GM21619 (cell line): ENCODE results near the gene STX1B.
A peak's percentile ranks its signal among the peaks of the same experiment; 100 is the strongest.
"Not testable (repeated sequence)": the region's sequence is repeated elsewhere in the genome, so short reads cannot be mapped to it uniquely, and the experiment has no call there.

Source experiments
- ATAC-seq: cut with Tn5 transposase; IDR thresholded peaks from one replicate; pipeline ENCODE4 v1.9.1; 2021; ENCODE audit not compliant: unreplicated experiment

STX1B gene

GRCh38 chr16:31010585-31011325 lies at the start of gene STX1B:
Gene STX1B, minus strand, starts transcription at chr16:31010638. Its CDS starts 242 bp downstream, at chr16:31010396.
- no peak for ATAC-seq

GRCh38 chr16:31055613-31056012 lies 45.2 kb upstream of the STX1B start:
- no peak for ATAC-seq

GRCh38 chr16:31052114-31052513 lies 41.7 kb upstream of the STX1B start:
- no peak for ATAC-seq

- ATAC-seq: no peak
These were observed 40.0 kb upstream of the STX1B start for GRCh38 chr16:31050280-31051030.

- no peak for ATAC-seq
These were observed 33.6 kb upstream of the STX1B start for GRCh38 chr16:31043898-31044481.

- no peak for ATAC-seq
These were observed 32.9 kb upstream of the STX1B start for GRCh38 chr16:31043352-31043751.

- ATAC-seq: no peak
These were observed 32.4 kb upstream of the STX1B start for GRCh38 chr16:31042866-31043265.

GRCh38 chr16:31038993-31039392 lies 28.6 kb upstream of the STX1B start:
- no peak for ATAC-seq

GRCh38 chr16:31036691-31037090 lies 26.3 kb upstream of the STX1B start:
- no peak for ATAC-seq

GRCh38 chr16:31033709-31034492 lies 23.5 kb upstream of the STX1B start:
- peak; percentile 39 for ATAC-seq

GRCh38 chr16:31032736-31033708 lies 22.6 kb upstream of the STX1B start, which contains the start of gene STX4:
Gene STX4, plus strand, starts transcription at chr16:31033558. Its CDS starts 248 bp downstream, at chr16:31033806.
- peak; percentile 80 for ATAC-seq

GRCh38 chr16:31031276-31031675 lies 20.8 kb upstream of the STX1B start:
- no peak for ATAC-seq

GRCh38 chr16:31029272-31029671 lies 18.8 kb upstream of the STX1B start:
- no peak for ATAC-seq

- no peak for ATAC-seq
These were observed 14.9 kb upstream of the STX1B start for GRCh38 chr16:31025339-31025738.

GRCh38 chr16:31023627-31024226 lies 13.3 kb upstream of the STX1B start:
- ATAC-seq: no peak

GRCh38 chr16:31023252-31023602 lies 12.8 kb upstream of the STX1B start:
- ATAC-seq: no peak

- ATAC-seq: no peak
These were observed 12.3 kb upstream of the STX1B start for GRCh38 chr16:31022544-31023251.

GRCh38 chr16:31020536-31020935 lies 10.1 kb upstream of the STX1B start:
- ATAC-seq: no peak

- ATAC-seq: not testable (repeated sequence)
These were observed 7.3 kb upstream of the STX1B start for GRCh38 chr16:31017756-31018155.
